Stimulated activated CD4-positive, alpha-beta T cell treated with anti-CD3 and anti-CD28 coated beads, Interleukin-1b, Interleukin-23, amount 100 ng/mL, for 24 hours (primary cell): ENCODE data around the gene SLC34A1.

Experiments used
- DNase-seq, 4 experiments: peaks; one replicate each; pipeline ENCODE4 v3.0.0-alpha.2; 2020; ENCODE audit warnings: low read depth in 4 of 4, low spot score in 1 of 4

SLC34A1 gene

DNA sequence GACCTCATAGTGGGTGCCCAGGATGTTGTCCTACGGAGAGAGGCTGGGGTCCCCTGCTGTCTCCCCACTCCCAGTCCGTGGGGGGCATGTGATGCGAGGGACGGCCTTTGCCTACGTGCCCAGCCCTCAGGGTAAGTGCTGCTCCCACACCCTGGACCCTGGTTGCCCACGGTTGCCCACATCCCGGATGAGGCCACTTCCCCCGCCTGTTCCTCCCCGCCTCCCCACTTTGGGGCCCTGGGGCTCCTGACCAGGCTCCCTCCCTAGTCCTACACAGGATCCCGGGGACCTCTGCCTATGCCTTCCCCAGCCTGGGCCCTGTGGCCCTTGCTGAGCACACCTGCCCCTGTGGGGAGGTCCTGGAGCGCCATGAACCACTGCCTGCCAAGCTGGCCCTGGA is 1.5 kb downstream of the SLC34A1 start:
- DNase-seq = no peak

DNA sequence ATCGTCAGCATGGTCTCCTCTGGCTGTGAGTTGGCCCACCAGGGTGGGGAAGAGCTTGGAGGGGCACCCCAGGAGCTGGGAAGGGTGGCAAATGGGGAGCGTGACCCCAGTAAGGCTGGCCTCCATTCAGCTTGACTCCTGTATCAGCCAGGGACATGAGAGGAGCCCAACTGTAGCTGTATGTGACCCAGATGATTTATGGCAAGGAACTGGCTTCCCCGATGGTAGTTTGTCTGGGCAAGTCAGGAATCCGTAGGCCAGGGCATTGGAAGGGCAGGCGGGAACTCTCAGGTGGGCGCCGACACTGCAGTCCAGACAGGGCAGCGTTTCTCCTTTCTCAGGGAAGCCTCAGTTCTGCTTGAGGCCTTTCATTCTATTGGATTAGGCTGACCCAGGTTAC is 2.3 kb downstream of the SLC34A1 start:
- DNase-seq = no peak

DNA sequence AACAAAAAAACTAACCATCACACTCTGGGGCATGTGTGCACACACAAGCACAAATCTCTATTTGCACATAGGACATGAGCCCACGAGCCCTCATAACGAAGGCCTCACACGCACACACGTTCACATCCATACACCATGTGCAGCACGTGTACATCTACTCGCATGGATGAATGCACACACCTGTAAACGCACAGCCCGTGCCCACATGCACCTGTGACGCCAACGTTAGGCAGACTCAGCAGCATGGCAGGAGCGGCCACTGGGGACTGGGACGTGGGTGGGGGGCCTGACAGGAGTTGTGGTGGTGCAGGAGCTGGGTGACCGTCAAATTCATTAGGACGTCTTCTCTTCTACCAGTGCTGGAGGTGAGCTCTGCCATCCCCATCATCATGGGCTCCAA is 3.2 kb downstream of the SLC34A1 start:
- DNase-seq = no peak

DNA sequence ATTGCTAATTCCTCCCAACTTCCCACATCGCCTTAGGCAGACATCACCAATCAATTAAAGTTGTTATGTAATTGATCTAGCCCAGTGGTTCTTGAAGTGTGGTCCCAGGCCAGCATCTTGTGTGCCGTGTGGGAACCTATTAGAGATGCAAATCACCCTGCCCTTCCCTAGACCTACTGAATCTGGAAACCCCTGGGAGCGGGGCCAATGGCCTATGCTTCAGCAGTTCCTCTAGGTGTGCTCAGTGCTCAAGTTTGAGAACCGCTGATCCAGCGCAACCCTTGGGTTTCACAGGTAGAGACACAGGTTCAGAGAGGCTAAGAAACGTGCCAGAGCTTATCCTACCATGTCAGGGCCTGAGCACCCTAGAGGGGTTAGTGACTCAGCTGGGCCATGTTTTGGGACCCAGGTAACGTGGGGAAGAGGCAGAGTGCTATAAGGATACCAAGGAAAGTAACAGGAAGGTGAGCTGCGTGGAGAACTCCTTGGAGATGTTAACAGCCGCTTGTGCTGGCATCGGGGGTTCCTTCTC is 4.4 kb downstream of the SLC34A1 start:
- no peak for DNase-seq

DNA sequence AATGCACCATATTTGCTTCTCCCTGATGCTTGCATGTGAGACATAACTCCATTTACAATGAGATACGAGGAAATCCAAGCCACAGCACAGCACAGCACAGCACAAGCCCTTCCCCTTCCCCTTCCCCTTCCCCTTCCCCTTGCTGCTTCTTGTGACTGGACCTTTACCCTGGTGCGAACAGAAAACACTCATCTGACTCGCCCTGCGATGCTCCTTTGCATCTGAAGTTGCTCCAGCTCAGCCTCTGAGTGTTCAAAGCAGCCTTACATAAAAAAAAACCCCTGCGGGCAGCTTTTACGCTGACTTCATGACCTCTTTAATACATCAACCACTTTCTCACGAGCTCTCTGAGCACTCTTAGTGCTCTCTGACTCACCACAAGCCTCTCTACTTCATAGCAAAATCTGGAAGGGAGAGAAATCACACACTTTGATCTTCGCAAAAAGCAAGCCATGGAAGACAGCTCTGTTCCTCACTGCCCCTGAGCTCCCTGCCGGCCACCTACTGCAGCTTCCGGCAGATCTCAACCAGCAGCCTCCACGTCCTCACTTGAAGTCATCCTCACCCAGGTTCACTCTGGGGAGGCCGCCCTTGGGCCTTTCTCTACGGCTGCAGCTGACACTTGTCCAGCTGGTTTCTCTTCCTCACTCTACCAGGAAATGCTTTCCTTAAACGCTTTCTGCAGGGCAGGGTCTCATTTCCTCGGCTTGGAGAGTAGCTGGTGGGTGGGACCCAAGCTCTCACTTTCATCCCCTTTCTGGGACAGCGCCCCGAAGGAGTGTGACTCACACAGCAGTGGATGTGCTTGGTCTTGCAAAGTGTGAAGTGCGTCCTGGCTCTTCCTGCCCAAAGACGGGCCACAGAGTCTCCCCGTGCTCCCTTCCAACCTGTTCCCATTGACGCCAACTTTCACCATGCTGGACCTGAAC is 5.3 kb downstream of the SLC34A1 start:
- DNase-seq = no peak

DNA sequence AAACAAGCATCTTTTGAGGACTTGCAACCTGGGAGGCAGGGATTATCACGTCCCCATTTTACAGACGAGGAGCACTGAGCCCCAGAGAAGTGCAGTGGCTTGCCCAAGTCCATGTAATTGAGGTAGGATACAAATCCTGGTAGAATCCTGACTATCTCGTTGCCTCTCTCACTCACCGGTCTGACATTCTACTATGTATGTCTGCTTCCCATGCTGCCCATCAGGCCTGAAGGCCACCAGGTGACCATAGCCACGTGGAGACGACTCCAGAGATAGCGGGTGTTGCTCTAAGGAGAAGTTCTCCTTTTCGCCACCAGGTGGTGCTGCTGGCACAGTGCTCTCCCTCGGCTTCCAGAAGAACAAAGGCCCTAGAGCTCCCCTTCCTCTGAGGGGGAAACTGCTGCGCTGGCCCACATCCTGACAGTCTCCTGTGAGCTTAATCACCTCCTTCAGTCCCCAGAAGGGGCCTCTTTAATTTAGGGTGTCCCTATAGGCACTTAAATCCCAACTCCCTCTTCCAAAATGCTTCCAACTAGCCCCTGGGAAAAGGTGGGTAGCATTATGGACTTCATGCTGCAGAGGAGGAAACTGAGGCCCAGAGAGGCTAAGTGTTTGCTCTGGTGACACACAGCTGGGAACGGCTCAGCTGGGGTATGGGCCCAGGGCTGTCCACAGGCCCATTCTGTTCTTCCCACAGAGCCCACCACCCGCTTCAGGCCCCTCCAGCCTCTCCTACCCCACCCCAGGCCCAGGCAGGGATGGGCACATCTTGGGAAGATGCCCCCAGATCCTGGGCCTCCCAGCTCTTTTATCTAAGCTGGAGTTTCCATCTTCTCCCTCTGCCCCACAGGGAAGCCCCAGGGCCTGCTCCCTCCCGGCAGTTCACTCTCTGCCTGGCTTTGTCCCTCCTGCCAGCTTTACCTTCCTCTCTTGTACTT is 6.4 kb downstream of the SLC34A1 start:
- DNase-seq = peak; percentile 74 to 87 (median 80)

DNA sequence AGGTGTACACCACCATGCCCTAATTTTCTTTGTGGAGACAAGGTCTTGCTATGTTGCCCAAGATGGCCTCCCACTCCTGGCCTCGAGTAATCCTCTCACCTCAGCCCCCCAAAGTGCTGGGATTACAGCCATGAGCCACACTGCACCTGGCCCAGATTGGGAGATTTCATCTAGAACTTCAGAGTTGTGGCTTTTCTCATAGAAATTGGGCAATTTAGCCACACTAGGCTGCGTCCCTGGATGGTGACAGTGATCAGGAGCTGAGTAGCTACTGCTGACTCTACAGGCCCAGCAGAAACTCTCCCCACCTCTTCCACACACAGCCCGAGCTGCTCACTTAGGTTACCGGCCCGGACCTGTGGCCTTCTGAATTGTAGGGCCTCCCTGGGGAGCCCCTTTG is 8.5 kb downstream of the SLC34A1 start:
- no peak for DNase-seq

DNA sequence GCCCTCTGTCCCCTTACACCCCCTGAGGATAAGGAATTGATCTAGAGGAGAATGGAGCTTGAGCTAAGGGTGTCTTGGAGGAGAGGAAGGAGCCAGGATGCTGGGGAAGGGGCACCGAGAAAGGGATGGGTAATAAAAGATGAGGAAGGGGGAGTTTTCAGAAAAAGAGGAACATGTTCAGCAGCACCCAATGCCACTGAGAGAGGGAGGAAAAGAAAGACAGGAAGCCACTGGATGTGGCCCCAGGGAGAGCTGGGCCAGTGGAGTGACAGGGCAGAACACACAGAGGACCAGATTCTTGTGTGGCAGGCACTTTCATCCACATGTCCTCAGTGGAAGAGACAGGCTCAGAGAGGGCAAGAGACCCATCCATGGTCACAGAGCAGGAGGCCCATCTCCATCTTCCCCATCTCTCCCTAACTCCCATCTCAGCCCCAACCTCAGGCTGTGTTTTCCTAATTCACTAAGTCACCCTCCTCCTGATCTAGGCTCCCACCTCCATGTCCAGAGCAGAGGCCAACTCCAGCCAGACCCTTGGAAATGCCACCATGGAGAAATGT is 9.1 kb downstream of the SLC34A1 start:
- no peak for DNase-seq

DNA sequence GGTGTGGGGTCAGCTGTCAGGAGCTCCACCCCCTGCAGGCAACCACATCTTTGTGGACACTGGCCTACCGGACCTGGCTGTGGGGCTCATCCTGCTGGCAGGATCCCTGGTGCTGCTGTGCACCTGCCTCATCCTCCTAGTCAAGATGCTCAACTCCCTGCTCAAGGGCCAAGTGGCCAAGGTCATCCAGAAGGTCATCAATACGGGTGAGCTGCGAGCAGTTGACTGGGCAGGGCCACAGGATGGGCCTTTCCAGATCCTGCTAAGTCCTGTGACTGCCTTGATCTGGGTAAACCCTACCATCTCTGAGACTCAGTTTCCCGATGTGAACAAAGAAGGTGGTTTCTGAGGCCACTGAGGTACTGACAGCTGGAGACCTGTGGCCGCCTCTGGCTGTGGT is 9.8 kb downstream of the SLC34A1 start:
- no peak for DNase-seq

DNA sequence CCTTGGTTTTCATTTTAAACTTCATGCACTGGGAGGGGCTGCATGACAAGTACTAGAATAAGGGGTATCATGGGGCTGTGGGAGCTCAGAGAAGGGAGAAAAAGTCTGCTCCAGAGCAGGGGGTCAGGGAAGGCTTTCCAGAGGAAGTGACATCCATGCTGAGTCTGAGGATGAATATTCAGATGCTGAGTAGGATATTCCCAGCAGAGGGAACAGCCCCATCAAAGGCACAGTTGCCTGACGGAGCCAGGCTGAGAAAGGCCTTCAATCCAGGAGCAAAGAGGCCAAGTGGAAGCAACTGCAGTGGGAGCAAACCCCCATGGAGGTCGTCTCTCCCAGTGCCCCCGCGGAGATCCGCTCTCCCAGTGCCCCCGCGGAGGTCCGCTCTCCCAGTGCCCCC is 11.8 kb downstream of the SLC34A1 start:
- DNase-seq = no peak

DNA sequence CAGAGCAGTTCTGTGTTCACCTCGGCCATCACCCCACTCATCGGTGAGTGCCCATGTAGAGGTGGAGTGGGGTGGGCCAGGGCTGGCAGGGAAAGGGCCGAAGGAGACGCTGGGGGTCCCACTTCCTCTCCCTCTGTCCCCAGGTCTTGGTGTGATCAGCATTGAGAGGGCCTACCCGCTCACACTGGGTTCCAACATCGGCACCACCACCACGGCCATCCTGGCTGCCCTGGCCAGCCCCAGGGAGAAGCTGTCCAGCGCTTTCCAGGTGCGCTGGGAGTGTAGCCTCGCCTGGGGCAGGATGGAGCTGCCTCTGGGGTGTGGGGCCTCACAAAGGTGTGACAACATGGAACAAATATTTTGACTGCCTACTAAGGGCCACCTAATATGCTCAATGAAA is 12.6 kb downstream of the SLC34A1 start:
- no peak for DNase-seq

DNA sequence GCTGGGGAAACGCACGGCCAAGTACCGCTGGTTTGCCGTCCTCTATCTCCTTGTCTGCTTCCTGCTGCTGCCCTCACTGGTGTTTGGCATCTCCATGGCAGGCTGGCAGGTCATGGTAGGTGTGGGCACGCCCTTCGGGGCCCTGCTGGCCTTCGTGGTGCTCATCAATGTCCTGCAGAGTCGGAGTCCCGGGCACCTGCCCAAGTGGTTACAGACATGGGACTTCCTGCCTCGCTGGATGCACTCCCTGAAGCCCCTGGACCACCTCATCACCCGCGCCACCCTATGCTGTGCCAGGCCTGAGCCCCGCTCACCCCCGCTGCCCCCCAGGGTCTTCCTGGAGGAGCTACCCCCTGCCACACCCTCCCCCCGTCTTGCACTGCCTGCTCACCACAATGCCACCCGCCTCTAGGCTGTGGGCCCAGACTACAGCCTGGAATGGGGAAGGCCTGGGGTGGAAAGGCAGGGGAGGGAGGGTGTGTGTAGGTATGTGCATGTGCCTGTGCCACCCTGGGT is 13.7 kb downstream of the SLC34A1 start:
- DNase-seq = no peak

DNA sequence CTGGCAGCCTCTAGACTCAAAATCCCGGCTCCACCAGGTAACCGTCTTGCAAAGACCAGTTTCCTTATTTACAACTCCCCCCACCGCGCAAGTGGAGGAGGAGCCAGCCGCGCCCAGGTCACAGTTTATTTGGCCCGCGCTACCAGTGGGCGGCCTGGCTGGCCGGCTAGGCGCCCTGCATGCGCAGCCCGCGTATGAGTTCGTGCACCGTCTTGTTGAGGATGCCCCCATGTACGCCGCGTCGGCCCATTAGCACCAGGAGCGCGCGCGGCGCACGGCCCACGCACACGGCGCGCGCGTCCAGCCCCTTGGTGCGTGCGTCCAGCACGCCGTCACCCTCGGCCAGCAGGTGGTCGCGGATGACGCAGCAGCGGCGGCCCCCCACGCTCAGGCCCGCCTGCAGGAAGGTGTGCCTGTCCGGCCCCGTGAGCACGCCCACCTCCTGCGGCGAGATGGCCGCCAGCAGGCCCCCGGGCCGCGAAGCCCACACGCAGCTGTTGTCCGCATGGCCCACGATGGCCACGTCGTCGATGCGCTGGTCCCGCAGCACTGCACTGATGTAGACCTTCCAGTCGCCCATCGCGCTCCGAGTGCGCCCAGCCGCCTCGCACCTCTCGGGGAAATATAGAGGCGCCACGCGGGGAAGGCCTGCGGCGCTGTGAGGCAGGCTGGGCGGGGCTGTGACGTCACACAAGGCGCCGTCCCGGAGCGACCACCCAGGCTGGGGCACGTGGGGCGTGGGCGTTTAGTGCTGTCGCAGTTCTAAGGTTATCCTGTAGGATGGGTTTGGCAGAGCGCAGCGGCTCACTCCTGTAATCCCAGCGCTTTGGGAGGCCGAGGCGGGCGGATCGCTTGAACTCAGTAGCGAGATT is 16.0 kb downstream of the SLC34A1 start, which contains the start of gene PFN3:
PFN3 (minus strand) TSS at position 665 of the 872 bp plus-strand sequence; CDS start at position 580, 85 bp downstream.
- DNase-seq = no peak

DNA sequence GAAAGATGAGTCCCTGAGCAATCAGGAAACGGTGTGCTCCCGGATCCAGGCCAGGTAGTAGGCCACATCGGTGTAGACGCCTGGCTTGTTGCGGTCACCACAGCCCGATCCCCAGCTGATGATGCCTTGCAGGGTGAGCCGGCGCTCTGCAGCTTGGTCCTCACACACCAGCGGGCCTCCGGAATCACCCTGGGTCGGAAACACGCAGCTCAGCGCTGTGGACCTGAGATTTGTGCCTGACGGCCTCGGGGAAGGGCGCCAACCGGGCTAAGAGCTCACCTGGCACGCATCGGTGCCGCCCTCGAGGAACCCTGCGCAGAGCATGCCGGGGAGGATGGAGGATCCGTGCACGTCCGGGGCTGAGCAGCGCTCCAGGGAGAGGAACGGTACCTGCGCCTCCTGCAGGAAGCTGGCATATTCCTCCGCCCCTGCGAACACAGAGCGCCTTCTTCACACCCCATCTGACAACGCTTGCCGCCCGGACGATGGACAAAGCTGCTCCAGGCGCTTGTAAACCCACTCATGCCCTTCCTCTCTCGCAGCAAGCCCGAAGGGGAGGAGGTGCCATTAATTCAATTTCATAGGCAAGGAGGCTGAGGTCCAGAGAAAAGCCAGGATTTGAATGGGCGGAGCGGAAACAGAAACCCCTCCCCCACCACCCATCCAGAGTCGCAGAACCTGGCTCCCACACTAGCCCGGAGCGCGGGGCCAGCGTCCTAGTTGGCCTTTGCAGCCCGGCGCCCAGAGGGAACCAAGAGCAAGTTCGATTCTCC is 18.2 kb downstream of the SLC34A1 start:
- peak in 2 of 4 experiments; percentile 55 to 67 for DNase-seq

DNA sequence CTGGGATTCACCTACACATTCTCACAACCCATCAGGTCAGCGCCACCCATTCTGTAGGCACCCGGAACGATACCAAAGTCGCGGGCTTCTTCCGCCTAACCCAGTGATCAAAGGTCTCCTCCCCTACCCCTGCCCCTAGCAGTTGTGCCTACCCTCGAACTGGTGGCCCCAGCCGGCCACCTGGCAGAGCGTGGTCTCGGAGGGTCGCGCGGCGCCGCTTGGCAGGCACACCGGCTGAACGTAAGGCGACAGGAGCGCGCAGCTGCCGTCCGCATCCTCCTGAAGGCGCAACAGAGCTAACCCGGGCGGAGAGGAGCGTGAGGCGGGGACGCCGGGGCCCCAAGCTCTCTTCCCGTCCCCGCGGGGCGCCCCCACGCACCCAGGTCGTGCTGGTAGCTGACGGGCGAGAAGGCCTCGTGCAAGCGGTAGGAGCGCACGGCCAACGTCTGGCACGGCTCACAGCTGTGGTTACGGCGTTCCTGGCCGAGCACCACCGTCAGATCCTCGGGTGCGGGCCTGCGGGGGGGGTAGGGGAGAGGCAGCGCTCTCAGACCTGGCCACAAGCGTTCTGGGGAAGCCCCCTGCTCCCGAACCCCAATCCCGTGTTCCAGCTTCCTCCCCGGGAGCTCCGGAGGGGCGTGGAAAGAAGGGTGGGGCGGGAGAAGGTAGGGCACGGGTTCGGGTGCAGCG is 19.0 kb downstream of the SLC34A1 start:
- no peak for DNase-seq

DNA sequence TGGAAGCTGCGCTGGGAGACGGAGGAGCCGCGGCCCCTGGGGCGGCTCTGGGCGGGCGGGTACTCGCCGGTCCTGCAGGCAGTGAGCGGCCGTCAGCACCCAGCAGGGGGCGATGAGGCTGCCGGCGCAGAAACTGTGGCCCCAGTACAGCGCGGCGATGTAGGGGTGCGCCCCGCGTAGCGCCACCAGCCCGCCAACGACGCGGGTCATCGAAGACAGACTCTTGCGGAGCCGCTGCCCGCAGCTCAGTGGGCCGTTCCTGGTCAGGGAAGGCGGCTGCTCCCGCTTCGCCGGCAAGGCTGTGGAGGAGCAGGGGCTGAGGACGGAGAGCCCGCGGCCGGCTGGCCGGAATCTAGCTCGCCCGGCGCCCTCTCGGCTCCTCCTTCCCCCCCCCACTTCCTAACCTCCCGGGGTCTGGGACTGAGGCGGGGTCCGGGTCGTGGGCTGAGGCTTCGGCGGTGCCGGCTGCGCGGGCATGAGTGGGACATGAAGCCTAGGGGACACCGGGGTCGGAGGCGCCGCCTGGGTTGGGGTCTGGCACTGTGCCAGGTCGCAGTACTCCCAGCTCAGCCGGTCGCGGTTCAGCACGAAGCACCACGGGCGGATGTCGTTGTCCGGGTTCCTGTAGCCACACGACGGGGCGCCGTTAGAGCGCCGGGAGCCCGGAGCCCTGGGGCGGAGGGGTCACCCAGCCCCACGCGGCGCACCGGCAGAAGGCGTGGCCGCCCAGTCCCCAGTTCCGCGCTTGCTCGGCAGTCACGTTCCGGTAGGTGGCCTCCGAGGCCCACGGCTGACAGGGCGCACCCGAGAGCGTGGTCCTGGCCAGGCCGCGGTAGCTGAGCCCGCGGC is 19.8 kb downstream of the SLC34A1 start:
- DNase-seq = peak in 3 of 4 experiments; percentile 67 to 83 (median 72)

DNA sequence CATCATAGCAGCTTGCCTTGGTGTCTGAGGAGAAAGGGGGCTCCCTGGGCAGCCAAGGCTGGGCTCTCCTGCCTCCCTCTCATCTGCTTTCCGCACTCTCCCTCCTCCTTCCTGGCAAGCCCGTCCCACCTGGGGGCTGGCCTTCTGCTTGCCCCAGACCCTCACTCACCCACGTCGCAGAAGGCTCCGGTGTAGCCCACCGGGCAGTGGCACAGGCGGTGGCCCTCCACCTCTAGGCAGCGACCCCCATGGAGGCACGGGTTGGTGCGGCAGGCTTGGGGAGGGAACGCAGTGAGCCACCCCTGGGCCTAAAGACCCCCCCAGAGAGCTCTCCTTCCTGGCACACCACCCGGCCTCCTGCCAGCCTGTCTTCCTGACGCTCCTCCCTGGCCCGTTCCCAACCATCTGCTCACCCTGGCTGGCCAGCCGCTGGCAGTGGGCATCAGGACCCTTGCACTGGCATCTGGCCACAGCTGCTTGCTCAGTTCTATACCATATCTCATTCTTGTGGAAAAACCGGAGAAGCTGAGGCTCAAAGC is 20.5 kb downstream of the SLC34A1 start:
- no peak for DNase-seq
